Endothelial cell of umbilical vein (primary cell): ENCODE data around the gene KATNIP. TPM values are rescaled to one million over a fixed set of nuclear protein-coding genes. Genes with fewer than 3 reads are reported as not detected.
A peak's percentile ranks its signal among the peaks of the same experiment; 100 is the strongest.

ENCODE experiments used
- BruUV-seq: library from RNA; stranded (reverse); fragments of 400-500 nt; replicated peaks from 2 replicates; lab custom pipeline; 2021; lab: Mats Ljungman, UMichigan
- CTCF ChIA-PET: fragments of 300-600, 350-600 bp; sonication (Branson Sonifier 250); formaldehyde crosslinking; loops from one replicate; lab custom pipeline; 2021; ENCODE audit warnings: antibody characterized with exemption, inconsistent platforms; lab: Charles Lee
- POLR2A ChIA-PET: fragments of 300-600, 350-600 bp; sonication (Branson Sonifier 250); formaldehyde crosslinking; loops from one replicate; lab custom pipeline; 2021; ENCODE audit warnings: antibody characterized with exemption, inconsistent platforms; lab: Charles Lee
- DNase-seq: peaks from one replicate; pipeline ENCODE4 v3.0.0-alpha.2; 2011; ENCODE audit warnings: low read depth, low spot score
- FAIRE-seq: peaks from 2 replicates; lab custom pipeline; 2011; peaks lifted over from hg19 to GRCh38; lab: Jason Lieb, UNC
- H2AFZ ChIP-seq: 2 replicates; pipeline ENCODE4 v1.6.0; 2012; ENCODE audit warnings: low read depth, low read length, control low read depth, inconsistent platforms
- H3K27ac ChIP-seq: 2 replicates; pipeline ENCODE4 v1.5.1; 2011; ENCODE audit warnings: low read depth, mild to moderate bottlenecking, control low read depth, low read length, moderate library complexity; ENCODE audit not compliant: insufficient read depth
- H3K27me3 ChIP-seq, 2 experiments: 2 replicates each; pipeline versions ENCODE4 v1.6.0 to v1.6.1; 2011; ENCODE audit warnings: low read length in 2 of 2, mixed read lengths in 1 of 2; ENCODE audit not compliant: control insufficient read depth in 2 of 2, insufficient read depth in 2 of 2
- H3K36me3 ChIP-seq, 2 experiments: 2 replicates in 1 of 2; 3 replicates in 1 of 2; pipeline ENCODE4 v1.5.1; 2011; ENCODE audit warnings: low read length in 2 of 2, mild to moderate bottlenecking in 1 of 2, moderate library complexity in 1 of 2; ENCODE audit not compliant: control insufficient read depth in 2 of 2, insufficient read depth in 2 of 2; ENCODE audit errors: extremely low read depth in 1 of 2
- H3K4me1 ChIP-seq: 3 replicates; pipeline ENCODE4 v1.5.1; 2011; ENCODE audit warnings: mild to moderate bottlenecking, low read length; ENCODE audit not compliant: control insufficient read depth, insufficient read depth; ENCODE audit errors: extremely low read depth
- H3K4me2 ChIP-seq: 2 replicates; pipeline ENCODE4 v1.6.1; 2011; ENCODE audit warnings: low read length, control low read depth, mixed read lengths; ENCODE audit not compliant: insufficient read depth
- H3K4me3 ChIP-seq, 3 experiments: fragments of 200-600 bp in 1 of 3; sonication (generic), shearing (Covaris generic) in 1 of 3; replicated peaks in 1 of 3; 2 replicates each; pipeline ENCODE4 v1.5.1; 2011 to 2016; ENCODE audit warnings: control low read depth in 3 of 3, low read length in 3 of 3, mild to moderate bottlenecking in 2 of 3, inconsistent platforms in 1 of 3, low read depth in 1 of 3, moderate library complexity in 1 of 3; ENCODE audit not compliant: insufficient read depth in 1 of 3
- H3K79me2 ChIP-seq: 2 replicates; pipeline ENCODE4 v1.6.0; 2012; ENCODE audit warnings: low read length, inconsistent platforms; ENCODE audit not compliant: control insufficient read depth, insufficient read depth
- H3K9ac ChIP-seq: replicated peaks from 2 replicates; pipeline ENCODE3; 2011; ENCODE audit warnings: low read length, control low read depth; ENCODE audit not compliant: insufficient read depth; ENCODE audit errors: extremely low read depth
- H3K9me1 ChIP-seq: replicated peaks from 3 replicates; pipeline ENCODE4 v1.6.0; 2011; ENCODE audit warnings: mild to moderate bottlenecking, low read length; ENCODE audit not compliant: control insufficient read depth, insufficient read depth; ENCODE audit errors: extremely low read depth
- H3K9me3 ChIP-seq: replicated peaks from 2 replicates; pipeline ENCODE4 v1.5.1; 2012; ENCODE audit warnings: low read length, inconsistent platforms; ENCODE audit not compliant: control insufficient read depth, insufficient read depth
- H4K20me1 ChIP-seq: replicated peaks from 2 replicates; pipeline ENCODE3; 2011; ENCODE audit warnings: mild to moderate bottlenecking, low read length; ENCODE audit not compliant: control insufficient read depth, insufficient read depth; ENCODE audit errors: extremely low read depth
- CTCF ChIP-seq, 2 donors: IDR thresholded peaks; 1 replicate in 1 of 2; 2 replicates in 1 of 2; pipeline ENCODE4 v1.5.1; 2011; ENCODE audit warnings: low read length in 2 of 2, mild to moderate bottlenecking in 2 of 2, moderate library complexity in 2 of 2, control low read depth in 1 of 2, inconsistent platforms in 1 of 2, low read depth in 1 of 2; ENCODE audit not compliant: insufficient read depth in 1 of 2; ENCODE audit errors: extremely low read depth in 1 of 2
- EZH2 ChIP-seq: IDR thresholded peaks from 2 replicates; pipeline ENCODE4 v1.6.1; 2012; ENCODE audit warnings: borderline replicate concordance, low read depth, mild to moderate bottlenecking, moderate library complexity, low read length, inconsistent platforms; ENCODE audit not compliant: severe bottlenecking
- FOS ChIP-seq: IDR thresholded peaks from 2 replicates; pipeline ENCODE4 v1.6.1; 2011; ENCODE audit warnings: mild to moderate bottlenecking, low read length, moderate library complexity, borderline replicate concordance; ENCODE audit not compliant: insufficient read depth
- GATA2 ChIP-seq: IDR thresholded peaks from 2 replicates; pipeline ENCODE4 v1.7.0; 2011; ENCODE audit warnings: low read depth, mild to moderate bottlenecking, moderate library complexity, mixed read lengths, low read length; ENCODE audit not compliant: insufficient read length, insufficient read depth
- JUN ChIP-seq: IDR thresholded peaks from 2 replicates; pipeline ENCODE4 v1.6.1; 2011; ENCODE audit warnings: borderline replicate concordance, low read depth; ENCODE audit not compliant: insufficient read length, insufficient read depth
- MAX ChIP-seq: IDR thresholded peaks from 2 replicates; pipeline ENCODE4 v1.6.1; 2011; ENCODE audit not compliant: insufficient read depth, insufficient read length
- MYC ChIP-seq: IDR thresholded peaks from one replicate; pipeline ENCODE4 v1.6.1; 2011; ENCODE audit warnings: mild to moderate bottlenecking, low read depth, low read length
- POLR2A ChIP-seq: IDR thresholded peaks from 2 replicates; pipeline ENCODE4 v1.6.1; 2012; ENCODE audit warnings: low read depth, mild to moderate bottlenecking, control low read depth, low read length
- POLR2AphosphoS5 ChIP-seq: IDR thresholded peaks from 2 replicates; pipeline ENCODE4 v1.6.1; 2012; ENCODE audit warnings: low read depth, mild to moderate bottlenecking, control low read depth, low read length, moderate library complexity; ENCODE audit not compliant: insufficient read depth
- dilution Hi-C: fragments of 300-500 bp; cut with MboI; formaldehyde crosslinking; loops from one replicate; pipeline ENCODE4 v1.15.0; 2019; ENCODE audit warnings: low sequenced_read_pairs; ENCODE audit not compliant: extremely low pct_ligation_motif_present
- intact Hi-C: fragments of 100-400 bp; cut with micrococcal nuclease; formaldehyde crosslinking; loops from one replicate; pipeline ENCODE4 v1.10.0; 2022
- polyA plus RNA-seq, 4 experiments: library from polyadenylated mRNA; depleted of rRNA in 3 of 4; stranded (reverse) in 3 of 4; unstranded in 1 of 4; fragments of >200 nt; gene quantifications; 2 replicates each; pipeline versions ENCODE4 v1.2.1 to v1.2.3, GENCODE V29; 2011 to 2012; ENCODE audit warnings: missing spikeins in 1 of 4
- total RNA-seq: library from RNA; stranded (reverse); gene quantifications from 2 replicates; pipeline ENCODE4 v1.2.3, GENCODE V29; 2021

The KATNIP gene
- total and polyA plus RNA-seq, 2 donors (not counting 3 experiments of a cell fraction or from before 2014, with no cell fraction given): 14.7 to 30.7 TPM

GRCh38 chr16:27515874-27516353, 34.0 kb upstream of the KATNIP start:
- Histone ChIP-seq H3K36me3 (peaks cover 2 to 24% of the 10 kb centered on the region in 2 experiments), H3K4me3 (no peak overlapping the region), H3K9me3 (no peaks in the 10 kb centered on the region), H3K27ac (no peak overlapping the region), H4K20me1 (no peaks in the 10 kb centered on the region), H3K9ac (no peak overlapping the region), H2AFZ (no peak overlapping the region), H3K4me2 (no peak overlapping the region), H3K27me3 (no peaks in the 10 kb centered on the region), H3K79me2 (no peaks in the 10 kb centered on the region), H3K4me1 (peaks cover 4% of the 10 kb centered on the region), H3K9me1 (no peaks in the 10 kb centered on the region)
- dilution Hi-C loops (no loop called here), intact Hi-C loops (no loop called here)
- TF ChIP-seq POLR2AphosphoS5: no peak
- TF ChIP-seq CTCF (IDR thresholded peaks at IDR 0.05; ENCODE audit: extremely low read depth in 1 of 2, insufficient read depth in 1 of 2, low read depth in 1 of 2, low read length in 2 of 2): peak; percentile 64 to 73
- BruUV-seq: no TSS peak
- POLR2A ChIA-PET: no interaction called here
- peak; percentile 33 for FAIRE-seq
- CTCF ChIA-PET: interaction anchor here (0.5 to 2.3 kb wide), 8 partner anchors 9 to 555 kb away, joined by 3 to 15 read pairs (median 4); partner anchors contain the start of genes GTF3C1 and KATNIP
- DNase-seq: peak; percentile 17

- Histone ChIP-seq H3K9me1 (no peaks in the 10 kb centered on the region), H4K20me1 (no peaks in the 10 kb centered on the region), H3K4me2 (no peak overlapping the region), H2AFZ (no peak overlapping the region), H3K4me1 (peaks cover 9% of the 10 kb centered on the region), H3K9ac (no peak overlapping the region), H3K27ac (no peak overlapping the region), H3K4me3 (no peak overlapping the region), H3K36me3 (peaks cover 2 to 20% of the 10 kb centered on the region in 2 experiments), H3K9me3 (no peaks in the 10 kb centered on the region), H3K27me3 (no peaks in the 10 kb centered on the region), H3K79me2 (no peaks in the 10 kb centered on the region)
- FAIRE-seq (no peak), DNase-seq (no peak)
- CTCF ChIA-PET: interaction anchor here (0.9 to 2.3 kb wide), 5 partner anchors 9 to 554 kb away, joined by 3 to 15 read pairs (median 6); no protein-coding TSS in a partner anchor
- no peak for TF ChIP-seq POLR2AphosphoS5
- TF ChIP-seq EZH2: no peak
- TF ChIP-seq GATA2: no peak
- TF ChIP-seq CTCF (IDR thresholded peaks at IDR 0.05; ENCODE audit: extremely low read depth in 1 of 2, insufficient read depth in 1 of 2, low read depth in 1 of 2, low read length in 2 of 2): no peak
- no peak for TF ChIP-seq FOS
- no peak for TF ChIP-seq POLR2A
- no peak for TF ChIP-seq MYC
- TF ChIP-seq JUN: no peak
- TF ChIP-seq MAX: no peak
- dilution Hi-C loops: no loop called here
- POLR2A ChIA-PET: no interaction called here
- intact Hi-C loops: no loop called here
- no TSS peak for BruUV-seq
Measured at GRCh38 chr16:27516365-27516764, 33.6 kb upstream of the KATNIP start.
